Vagina (tissue), 2 donors: ENCODE measurements around the gene VSIG10L.

ENCODE experiments used
- POLR2A ChIP-seq, 2 donors: fragments of 450-650 bp; IDR thresholded peaks; one replicate each; pipeline ENCODE4 v1.6.1; 2017; ENCODE audit warnings: antibody characterized with exemption in 2 of 2, mild to moderate bottlenecking in 2 of 2, moderate library complexity in 2 of 2
- TF ChIP-seq, protein P1 (sequence below), 3 experiments: fragments of 450-650 bp in 2 of 3; fragments of 200-600 bp in 1 of 3; sonication (generic) in 1 of 3; IDR thresholded peaks; one replicate each; pipeline ENCODE4 v1.5.1; 2017 to 2019; ENCODE audit warnings: antibody characterized with exemption in 3 of 3, mild to moderate bottlenecking in 2 of 3, moderate library complexity in 2 of 3

DNA sequence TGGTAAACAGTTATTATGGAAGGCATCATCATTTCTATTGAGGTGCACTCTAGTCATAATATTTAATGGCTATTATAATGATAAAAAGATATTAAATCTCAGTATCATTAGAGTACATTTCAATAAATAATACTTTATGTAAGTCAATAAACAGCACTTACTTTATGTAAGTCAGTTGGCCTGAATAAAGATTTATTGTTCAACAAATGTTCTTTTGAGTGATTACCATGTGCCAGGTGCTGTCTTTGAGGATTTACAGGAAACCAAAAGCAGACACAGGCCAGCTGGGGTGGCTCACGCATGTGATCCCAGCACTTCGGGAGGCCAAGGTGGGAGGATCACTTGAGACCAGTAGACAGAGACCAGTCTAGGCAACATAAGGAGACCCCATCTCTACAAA, 35.5 kb upstream of the VSIG10L start:
- TF ChIP-seq, protein P1, sequence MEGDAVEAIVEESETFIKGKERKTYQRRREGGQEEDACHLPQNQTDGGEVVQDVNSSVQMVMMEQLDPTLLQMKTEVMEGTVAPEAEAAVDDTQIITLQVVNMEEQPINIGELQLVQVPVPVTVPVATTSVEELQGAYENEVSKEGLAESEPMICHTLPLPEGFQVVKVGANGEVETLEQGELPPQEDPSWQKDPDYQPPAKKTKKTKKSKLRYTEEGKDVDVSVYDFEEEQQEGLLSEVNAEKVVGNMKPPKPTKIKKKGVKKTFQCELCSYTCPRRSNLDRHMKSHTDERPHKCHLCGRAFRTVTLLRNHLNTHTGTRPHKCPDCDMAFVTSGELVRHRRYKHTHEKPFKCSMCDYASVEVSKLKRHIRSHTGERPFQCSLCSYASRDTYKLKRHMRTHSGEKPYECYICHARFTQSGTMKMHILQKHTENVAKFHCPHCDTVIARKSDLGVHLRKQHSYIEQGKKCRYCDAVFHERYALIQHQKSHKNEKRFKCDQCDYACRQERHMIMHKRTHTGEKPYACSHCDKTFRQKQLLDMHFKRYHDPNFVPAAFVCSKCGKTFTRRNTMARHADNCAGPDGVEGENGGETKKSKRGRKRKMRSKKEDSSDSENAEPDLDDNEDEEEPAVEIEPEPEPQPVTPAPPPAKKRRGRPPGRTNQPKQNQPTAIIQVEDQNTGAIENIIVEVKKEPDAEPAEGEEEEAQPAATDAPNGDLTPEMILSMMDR (IDR thresholded peaks at IDR 0.05) = no peak
- no peak for TF ChIP-seq POLR2A (IDR thresholded peaks at IDR 0.05)
